AG04449 (cell line): ENCODE data around the gene THOC5.

Experiments
- CTCF ChIA-PET: fragments of 350-600 bp; formaldehyde crosslinking; extraction: SDS; loops from one replicate; lab custom pipeline; 2021; ENCODE audit warnings: antibody characterized with exemption; lab: Yijun Ruan, JAX
- POLR2A ChIA-PET: fragments of 400-600, 350-600 bp; formaldehyde crosslinking; extraction: SDS; loops from one replicate; lab custom pipeline; 2020; ENCODE audit warnings: antibody characterized with exemption, inconsistent platforms; lab: Yijun Ruan, JAX
- DNase-seq: peaks from one replicate; pipeline ENCODE4 v3.0.0-alpha.2; 2010; ENCODE audit warnings: low read depth, low spot score
- H3K4me3 ChIP-seq: 2 replicates; pipeline ENCODE4 v1.5.1; 2011; ENCODE audit warnings: low read depth, mild to moderate bottlenecking, control low read depth, low read length
- CTCF ChIP-seq: IDR thresholded peaks from one replicate; pipeline ENCODE4 v1.5.1; 2011; ENCODE audit warnings: mild to moderate bottlenecking, moderate library complexity, low read length, control low read depth, inconsistent platforms; ENCODE audit not compliant: insufficient read depth; ENCODE audit errors: missing control alignments

Gene THOC5

GRCh38 chr22:29476116-29476515 is 77.4 kb downstream of the THOC5 start:
- no peak for TF ChIP-seq CTCF
- ChIA-PET CTCF (no interaction called here), POLR2A (no interaction called here)
- no peak for DNase-seq
- H3K4me3 ChIP-seq = no peak overlapping the region

- POLR2A ChIA-PET = no interaction called here
- TF ChIP-seq CTCF = no peak
- no peak overlapping the region for H3K4me3 ChIP-seq
- CTCF ChIA-PET = no interaction called here
- DNase-seq = no peak
These were observed 78.0 kb downstream of the THOC5 start for GRCh38 chr22:29475550-29475949.

- CTCF ChIA-PET = interaction anchor here (1.0 kb wide), 1 partner anchor 25 kb away, joined by 4 read pairs; no protein-coding TSS in a partner anchor
- H3K4me3 ChIP-seq = no peak overlapping the region
- POLR2A ChIA-PET = no interaction called here
- no peak for DNase-seq
- TF ChIP-seq CTCF = no peak
These were observed 80.6 kb downstream of the THOC5 start for GRCh38 chr22:29473001-29473400.

- POLR2A ChIA-PET = no interaction called here
- no peak for DNase-seq
- CTCF ChIA-PET = interaction anchor here (0.6 to 2.1 kb wide), 13 partner anchors 9 to 46 kb away, joined by 3 to 9 read pairs (median 4); partner anchors contain the start of gene NEFH
- no peak overlapping the region for H3K4me3 ChIP-seq
- TF ChIP-seq CTCF = peak; percentile 80
These were observed 83.2 kb downstream of the THOC5 start for GRCh38 chr22:29470159-29470855.

- DNase-seq = no peak
- POLR2A ChIA-PET = no interaction called here
- no peak for TF ChIP-seq CTCF
- no peak overlapping the region for H3K4me3 ChIP-seq
- CTCF ChIA-PET = interaction anchor here (1.4 to 1.7 kb wide), 2 partner anchors 12 to 15 kb away, joined by 5 to 6 read pairs; no protein-coding TSS in a partner anchor
These were observed 83.8 kb downstream of the THOC5 start for GRCh38 chr22:29469755-29470154.

GRCh38 chr22:29464581-29464980 is 89.0 kb downstream of the THOC5 start:
- DNase-seq = no peak
- CTCF ChIA-PET = no interaction called here
- TF ChIP-seq CTCF = no peak
- no peak overlapping the region for H3K4me3 ChIP-seq
- POLR2A ChIA-PET = no interaction called here
